WTC11 (cell line): ENCODE measurements around the gene FLYWCH2.

Experiments
- CREB1 ChIP-seq: sonication (generic); formaldehyde crosslinking; IDR thresholded peaks from 2 replicates; pipeline ENCODE4 v1.8.0; 2023; ENCODE audit warnings: mild to moderate bottlenecking, missing genetic modification reagents
- CTCF ChIP-seq: fragments of 200-600 bp; IDR thresholded peaks from 2 replicates; pipeline ENCODE4 v1.8.0; 2022; ENCODE audit warnings: antibody characterized with exemption
- NFATC4 ChIP-seq: fragments of 250-450 bp; sonication (Bioruptor Pico); IDR thresholded peaks from 2 replicates; pipeline ENCODE4 v1.9.0; 2021; ENCODE audit warnings: mild to moderate bottlenecking
- NR2C2 ChIP-seq: sonication (generic); formaldehyde crosslinking; IDR thresholded peaks from 2 replicates; pipeline ENCODE4 v1.8.0; 2022; ENCODE audit warnings: mild to moderate bottlenecking, missing genetic modification reagents
- SP1 ChIP-seq: sonication (generic); formaldehyde crosslinking; conservative IDR thresholded peaks from 2 replicates; pipeline ENCODE4 v1.8.1; 2022; ENCODE audit warnings: missing genetic modification reagents
- ZNF121 ChIP-seq: sonication (generic); formaldehyde crosslinking; IDR thresholded peaks from 2 replicates; pipeline ENCODE4 v1.8.0; 2023; ENCODE audit warnings: missing genetic modification reagents
- ZNF423 ChIP-seq: fragments of 250-450 bp; sonication (Bioruptor Pico); IDR thresholded peaks from 2 replicates; pipeline ENCODE4 v2.1.2; 2022; ENCODE audit warnings: mild to moderate bottlenecking, moderate library complexity
- ZNF671 ChIP-seq: fragments of 250-450 bp; sonication (Bioruptor Pico); IDR thresholded peaks from 2 replicates; pipeline ENCODE4 v1.8.0; 2021; ENCODE audit warnings: mild to moderate bottlenecking
- TF ChIP-seq, protein P1 (sequence below): sonication (generic); formaldehyde crosslinking; IDR thresholded peaks from 2 replicates; pipeline ENCODE4 v1.8.1; 2022; ENCODE audit warnings: missing genetic modification reagents, borderline replicate concordance
- TF ChIP-seq, protein P2 (sequence below): sonication (generic); formaldehyde crosslinking; IDR thresholded peaks from 2 replicates; pipeline ENCODE4 v1.8.0; 2022; ENCODE audit warnings: missing genetic modification reagents

- TF ChIP-seq CTCF (no peak), ZNF423 (CRISPR knock-in tag) (no peak), NFATC4 (CRISPR knock-in tag) (no peak), ZNF671 (no peak), NR2C2 (no peak), CREB1 (CRISPR knock-in tag) (no peak), ZNF121 (CRISPR knock-in tag) (no peak), SP1 (no peak)
- TF ChIP-seq, protein P1, sequence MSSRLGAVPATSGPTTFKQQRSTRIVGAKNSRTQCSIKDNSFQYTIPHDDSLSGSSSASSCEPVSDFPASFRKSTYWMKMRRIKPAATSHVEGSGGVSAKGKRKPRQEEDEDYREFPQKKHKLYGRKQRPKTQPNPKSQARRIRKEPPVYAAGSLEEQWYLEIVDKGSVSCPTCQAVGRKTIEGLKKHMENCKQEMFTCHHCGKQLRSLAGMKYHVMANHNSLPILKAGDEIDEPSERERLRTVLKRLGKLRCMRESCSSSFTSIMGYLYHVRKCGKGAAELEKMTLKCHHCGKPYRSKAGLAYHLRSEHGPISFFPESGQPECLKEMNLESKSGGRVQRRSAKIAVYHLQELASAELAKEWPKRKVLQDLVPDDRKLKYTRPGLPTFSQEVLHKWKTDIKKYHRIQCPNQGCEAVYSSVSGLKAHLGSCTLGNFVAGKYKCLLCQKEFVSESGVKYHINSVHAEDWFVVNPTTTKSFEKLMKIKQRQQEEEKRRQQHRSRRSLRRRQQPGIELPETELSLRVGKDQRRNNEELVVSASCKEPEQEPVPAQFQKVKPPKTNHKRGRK, result no peak
- TF ChIP-seq, protein P2, sequence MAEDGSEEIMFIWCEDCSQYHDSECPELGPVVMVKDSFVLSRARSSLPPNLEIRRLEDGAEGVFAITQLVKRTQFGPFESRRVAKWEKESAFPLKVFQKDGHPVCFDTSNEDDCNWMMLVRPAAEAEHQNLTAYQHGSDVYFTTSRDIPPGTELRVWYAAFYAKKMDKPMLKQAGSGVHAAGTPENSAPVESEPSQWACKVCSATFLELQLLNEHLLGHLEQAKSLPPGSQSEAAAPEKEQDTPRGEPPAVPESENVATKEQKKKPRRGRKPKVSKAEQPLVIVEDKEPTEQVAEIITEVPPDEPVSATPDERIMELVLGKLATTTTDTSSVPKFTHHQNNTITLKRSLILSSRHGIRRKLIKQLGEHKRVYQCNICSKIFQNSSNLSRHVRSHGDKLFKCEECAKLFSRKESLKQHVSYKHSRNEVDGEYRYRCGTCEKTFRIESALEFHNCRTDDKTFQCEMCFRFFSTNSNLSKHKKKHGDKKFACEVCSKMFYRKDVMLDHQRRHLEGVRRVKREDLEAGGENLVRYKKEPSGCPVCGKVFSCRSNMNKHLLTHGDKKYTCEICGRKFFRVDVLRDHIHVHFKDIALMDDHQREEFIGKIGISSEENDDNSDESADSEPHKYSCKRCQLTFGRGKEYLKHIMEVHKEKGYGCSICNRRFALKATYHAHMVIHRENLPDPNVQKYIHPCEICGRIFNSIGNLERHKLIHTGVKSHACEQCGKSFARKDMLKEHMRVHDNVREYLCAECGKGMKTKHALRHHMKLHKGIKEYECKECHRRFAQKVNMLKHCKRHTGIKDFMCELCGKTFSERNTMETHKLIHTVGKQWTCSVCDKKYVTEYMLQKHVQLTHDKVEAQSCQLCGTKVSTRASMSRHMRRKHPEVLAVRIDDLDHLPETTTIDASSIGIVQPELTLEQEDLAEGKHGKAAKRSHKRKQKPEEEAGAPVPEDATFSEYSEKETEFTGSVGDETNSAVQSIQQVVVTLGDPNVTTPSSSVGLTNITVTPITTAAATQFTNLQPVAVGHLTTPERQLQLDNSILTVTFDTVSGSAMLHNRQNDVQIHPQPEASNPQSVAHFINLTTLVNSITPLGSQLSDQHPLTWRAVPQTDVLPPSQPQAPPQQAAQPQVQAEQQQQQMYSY, result no peak
Measured at GRCh38 chr16:2881783-2882649, 999 bp upstream of the FLYWCH2 start.
